DMS53 treated with DMSO at 0.1 percent for 48 hours (cell line): ENCODE data around the gene ACOT6.
"Not testable (repeated sequence)": the region's sequence is repeated elsewhere in the genome, so short reads cannot be mapped to it uniquely, and the experiment has no call there.

Experiments used
- DNase-seq: peaks from one replicate; lab custom pipeline; 2025; ENCODE audit not compliant: unreplicated experiment; lab: John Stamatoyannopoulos, UW

Gene ACOT6, protein sequence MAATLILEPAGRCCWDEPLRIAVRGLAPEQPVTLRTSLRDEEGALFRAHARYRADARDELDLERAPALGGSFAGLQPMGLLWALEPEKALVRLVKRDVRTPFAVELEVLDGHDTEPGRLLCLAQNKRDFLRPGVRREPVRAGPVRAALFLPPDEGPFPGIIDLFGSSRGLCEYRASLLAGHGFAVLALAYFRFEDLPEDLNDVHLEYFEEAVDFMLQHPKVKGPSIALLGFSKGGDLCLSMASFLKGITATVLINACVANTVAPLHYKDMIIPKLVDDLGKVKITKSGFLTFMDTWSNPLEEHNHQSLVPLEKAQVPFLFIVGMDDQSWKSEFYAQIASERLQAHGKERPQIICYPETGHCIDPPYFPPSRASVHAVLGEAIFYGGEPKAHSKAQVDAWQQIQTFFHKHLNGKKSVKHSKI

GRCh38 chr14:73612339-73613045, at the start of gene ACOT6:
ACOT6 (plus strand) TSS chr14:73612517; CDS start chr14:73612572, 55 bp downstream.
- DNase-seq: peak; percentile 49

- not testable (repeated sequence) for DNase-seq
Measured at GRCh38 chr14:73562696-73563095, 49.6 kb upstream of the ACOT6 start.

DNA sequence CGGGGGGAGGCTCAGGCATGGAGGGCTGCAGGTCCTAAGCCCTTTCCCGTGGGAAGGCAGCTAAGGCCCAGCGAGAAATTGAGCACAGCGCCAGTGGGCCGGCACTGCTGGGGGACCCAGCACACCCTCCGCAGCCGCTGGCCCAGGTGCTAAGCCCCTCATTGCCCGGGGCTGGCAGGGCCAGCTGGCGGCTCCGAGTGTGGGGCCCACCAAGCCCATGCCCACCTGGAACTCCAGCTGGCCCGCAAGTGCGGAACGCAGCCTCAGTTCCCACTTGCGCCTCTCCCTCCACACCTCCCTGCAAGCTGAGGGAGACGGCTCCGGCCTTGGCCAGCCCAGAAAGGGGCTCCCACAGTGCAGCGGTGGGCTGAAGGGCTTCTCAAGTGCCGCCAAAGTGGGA, 45.9 kb upstream of the ACOT6 start:
- not testable (repeated sequence) for DNase-seq

DNA sequence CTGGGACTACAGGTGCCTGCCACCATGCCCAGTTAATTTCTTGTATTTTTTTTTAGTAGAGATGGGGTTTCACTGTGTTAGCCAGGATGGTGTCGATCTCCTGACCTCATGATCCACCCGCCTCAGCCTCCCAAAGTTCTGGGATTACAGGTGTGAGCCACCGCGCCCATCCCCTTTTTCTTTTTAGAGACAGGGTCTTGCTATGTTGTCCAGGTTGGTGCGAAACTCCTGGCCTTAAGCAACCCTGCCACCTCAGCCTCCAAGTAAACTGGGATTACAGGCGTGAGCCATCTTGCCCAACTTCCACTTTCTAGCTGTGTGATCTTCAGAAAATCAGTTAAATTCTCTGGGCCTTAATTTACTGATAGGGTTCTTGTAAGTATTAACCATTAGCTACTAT, 45.4 kb upstream of the ACOT6 start:
- not testable (repeated sequence) for DNase-seq

DNA sequence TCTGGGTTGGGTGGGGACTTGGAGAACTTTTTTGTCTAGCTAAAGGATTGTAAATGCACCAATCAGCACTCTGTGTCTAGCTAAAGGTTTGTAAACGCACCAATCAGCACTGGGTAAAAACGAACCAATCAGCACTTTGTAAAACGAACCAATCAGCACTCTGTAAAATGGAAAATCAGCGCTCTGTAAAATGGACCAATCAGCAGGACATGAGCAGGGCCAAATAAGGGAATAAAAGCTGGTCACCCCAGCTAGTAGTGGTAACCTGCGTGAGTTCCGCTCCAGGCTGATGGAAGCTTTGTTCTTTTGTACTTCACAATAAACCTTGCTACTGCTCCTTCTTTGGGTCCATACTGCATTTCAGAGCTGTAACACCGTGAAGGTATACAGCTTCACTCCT, 45.0 kb upstream of the ACOT6 start:
- DNase-seq: no peak

GRCh38 chr14:73567951-73568885, 44.1 kb upstream of the ACOT6 start:
- DNase-seq: no peak

DNA sequence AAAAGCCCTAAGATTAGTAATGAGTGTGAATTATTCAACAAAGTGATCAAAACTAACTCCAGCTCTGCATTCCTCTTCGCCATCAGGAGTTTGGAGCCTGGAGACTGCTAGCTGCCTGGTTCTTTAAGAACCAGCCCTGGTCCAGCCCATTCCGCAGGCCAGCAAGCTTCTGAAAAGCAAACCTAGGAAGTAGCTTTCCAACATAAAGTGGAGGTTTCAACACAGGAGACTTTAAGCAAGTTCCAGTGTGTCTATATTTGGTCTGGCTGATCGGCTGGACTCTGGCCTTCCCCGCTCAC, 43.5 kb upstream of the ACOT6 start:
- not testable (repeated sequence) for DNase-seq

DNA sequence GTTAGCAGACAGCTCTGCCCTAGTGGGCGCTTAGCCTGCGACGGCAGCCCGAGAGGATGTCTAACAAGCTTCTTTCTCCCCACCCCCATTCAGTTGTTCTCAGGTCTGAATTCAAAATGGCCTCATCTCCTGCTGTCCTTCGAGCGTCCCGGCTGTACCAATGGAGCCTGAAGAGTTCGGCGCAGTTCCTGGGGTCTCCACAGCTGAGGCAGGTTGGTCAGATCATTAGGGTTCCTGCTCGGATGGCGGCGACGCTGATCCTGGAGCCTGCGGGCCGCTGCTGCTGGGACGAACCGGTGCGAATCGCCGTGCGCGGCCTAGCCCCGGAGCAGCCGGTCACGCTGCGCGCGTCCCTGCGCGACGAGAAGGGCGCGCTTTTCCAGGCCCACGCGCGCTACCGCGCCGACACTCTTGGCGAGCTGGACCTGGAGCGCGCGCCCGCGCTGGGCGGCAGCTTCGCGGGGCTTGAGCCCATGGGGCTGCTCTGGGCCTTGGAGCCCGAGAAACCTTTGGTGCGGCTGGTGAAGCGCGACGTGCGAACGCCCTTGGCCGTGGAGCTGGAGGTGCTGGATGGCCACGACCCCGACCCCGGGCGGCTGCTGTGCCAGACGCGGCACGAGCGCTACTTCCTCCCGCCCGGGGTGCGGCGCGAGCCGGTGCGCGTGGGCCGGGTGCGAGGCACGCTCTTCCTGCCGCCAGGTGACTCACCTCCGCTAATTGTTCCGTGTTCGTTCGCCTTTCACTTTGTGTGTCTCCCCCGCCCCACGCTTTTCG, 42.9 kb upstream of the ACOT6 start, which contains the start of gene ACOT2:
TSS of gene ACOT2 (plus strand) at position 29 of the 774 bp plus-strand sequence. CDS start at position 57, 28 bp downstream.
- peak; percentile 52 for DNase-seq

- peak; percentile 11 for DNase-seq
Measured at GRCh38 chr14:73570913-73571312, 41.4 kb upstream of the ACOT6 start.

GRCh38 chr14:73573034-73573433, 39.3 kb upstream of the ACOT6 start:
- not testable (repeated sequence) for DNase-seq

DNA sequence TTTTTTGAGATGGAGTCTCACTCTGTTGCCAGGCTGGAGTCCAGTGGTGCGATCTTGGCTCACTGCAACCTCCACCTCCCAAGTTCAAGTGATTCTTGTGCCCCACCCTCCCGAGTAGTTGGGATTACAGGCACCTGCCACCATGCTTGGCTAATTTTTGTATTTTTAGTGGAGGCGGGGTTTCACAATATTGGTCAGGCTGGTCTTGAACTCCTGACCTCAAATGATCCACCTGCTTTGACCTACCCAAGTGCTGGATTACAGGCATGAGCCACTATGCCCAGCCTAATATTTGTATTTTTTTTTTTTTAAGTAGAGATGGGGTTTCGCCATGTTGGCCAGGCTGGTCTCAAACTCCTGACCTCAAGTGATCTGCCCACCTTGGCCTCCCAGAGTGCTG, 38.6 kb upstream of the ACOT6 start:
- DNase-seq: not testable (repeated sequence)

DNA sequence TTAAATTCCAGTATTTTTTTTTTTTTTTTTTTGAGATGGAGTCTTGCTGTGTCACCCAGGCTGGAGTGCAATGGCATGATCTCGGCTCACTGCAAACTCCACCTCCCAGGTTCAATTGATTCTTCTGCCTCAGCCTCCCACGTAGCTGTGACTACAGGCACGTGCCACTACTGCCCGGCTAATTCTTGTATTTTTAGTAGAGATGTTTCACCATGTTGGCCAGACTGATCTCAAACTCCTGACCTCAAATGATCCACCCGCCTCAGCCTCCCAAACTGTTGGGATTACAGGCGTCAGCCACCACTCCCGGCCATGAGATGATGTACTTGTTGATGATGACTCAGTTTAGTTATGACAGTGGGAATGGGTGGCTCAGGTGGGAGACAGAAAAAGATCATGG, 38.1 kb upstream of the ACOT6 start:
- not testable (repeated sequence) for DNase-seq

- no peak for DNase-seq
Measured at GRCh38 chr14:73576391-73576790, 35.9 kb upstream of the ACOT6 start.

GRCh38 chr14:73577214-73577613, 35.1 kb upstream of the ACOT6 start:
- not testable (repeated sequence) for DNase-seq

GRCh38 chr14:73582102-73582979, 30.0 kb upstream of the ACOT6 start:
- not testable (repeated sequence) for DNase-seq

GRCh38 chr14:73588695-73589094, 23.6 kb upstream of the ACOT6 start:
- DNase-seq: no peak

- DNase-seq: no peak
Measured at GRCh38 chr14:73589116-73589515, 23.2 kb upstream of the ACOT6 start.

GRCh38 chr14:73590673-73591004, 21.7 kb upstream of the ACOT6 start:
- DNase-seq: not testable (repeated sequence)

DNA sequence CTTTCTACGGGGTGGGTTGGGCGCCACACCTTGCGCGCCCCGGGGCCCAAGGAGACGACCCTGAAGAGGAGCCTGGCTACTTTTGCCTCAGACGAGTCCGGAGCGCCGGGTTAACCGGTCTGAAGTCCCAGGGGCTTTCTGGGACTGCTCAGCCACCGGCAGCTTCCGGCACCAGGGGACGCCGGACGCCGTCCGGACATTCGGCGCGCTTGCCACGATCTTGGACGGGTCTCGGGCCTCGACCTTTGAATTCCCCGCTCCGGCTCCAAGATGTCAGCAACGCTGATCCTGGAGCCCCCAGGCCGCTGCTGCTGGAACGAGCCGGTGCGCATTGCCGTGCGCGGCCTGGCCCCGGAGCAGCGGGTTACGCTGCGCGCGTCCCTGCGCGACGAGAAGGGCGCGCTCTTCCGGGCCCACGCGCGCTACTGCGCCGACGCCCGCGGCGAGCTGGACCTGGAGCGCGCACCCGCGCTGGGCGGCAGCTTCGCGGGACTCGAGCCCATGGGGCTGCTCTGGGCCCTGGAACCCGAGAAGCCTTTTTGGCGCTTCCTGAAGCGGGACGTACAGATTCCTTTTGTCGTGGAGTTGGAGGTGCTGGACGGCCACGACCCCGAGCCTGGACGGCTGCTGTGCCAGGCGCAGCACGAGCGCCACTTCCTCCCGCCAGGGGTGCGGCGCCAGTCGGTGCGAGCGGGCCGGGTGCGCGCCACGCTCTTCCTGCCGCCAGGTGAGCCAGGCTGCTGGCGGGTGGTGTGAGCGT, 20.4 kb upstream of the ACOT6 start, which contains the start of gene ACOT4:
TSS of gene ACOT4 (plus strand) at position 184 of the 760 bp plus-strand sequence. CDS start at position 271, 87 bp downstream.
- peak; percentile 28 for DNase-seq
